Brain microvascular endothelial cell (primary cell): ENCODE measurements around the gene CUEDC2.

Experiments
- DNase-seq: peaks from one replicate; pipeline ENCODE4 v3.0.0-alpha.2; 2020
- H3K27ac ChIP-seq: fragments of 250-450 bp; sonication (Bioruptor Pico); 2 replicates; pipeline ENCODE4 v1.5.1; 2020; ENCODE audit warnings: mild to moderate bottlenecking, moderate library complexity
- H3K27me3 ChIP-seq: fragments of 250-450 bp; sonication (Bioruptor Pico); replicated peaks from 2 replicates; pipeline ENCODE4 v1.5.1; 2020; ENCODE audit warnings: mild to moderate bottlenecking
- H3K36me3 ChIP-seq: fragments of 250-450 bp; sonication (Bioruptor Pico); replicated peaks from 2 replicates; pipeline ENCODE4 v1.5.1; 2020; ENCODE audit warnings: mild to moderate bottlenecking
- H3K4me3 ChIP-seq: 2 replicates; pipeline ENCODE4 v1.5.1; 2011; ENCODE audit warnings: low read depth, mild to moderate bottlenecking, control low read depth, low read length, moderate library complexity
- CTCF ChIP-seq: IDR thresholded peaks from 2 replicates; pipeline ENCODE4 v1.5.1; 2011; ENCODE audit warnings: low read depth, mild to moderate bottlenecking, moderate library complexity, low read length, control low read depth, inconsistent platforms; ENCODE audit errors: missing control alignments
- in situ Hi-C: cut with HindIII; loops from 2 replicates; pipeline ENCODE4 v1.10.0; 2017; ENCODE audit warnings: low sequenced_read_pairs, low pct_ligation_motif_present

CUEDC2 gene

GRCh38 chr10:102473445-102474331 is 41.3 kb upstream of the CUEDC2 start:
- in situ Hi-C loops, result no loop called here
- TF ChIP-seq CTCF, result no peak
- DNase-seq, result no peak

GRCh38 chr10:102470579-102471546 is 38.5 kb upstream of the CUEDC2 start:
- no peak for TF ChIP-seq CTCF
- no peak overlapping the region for H3K4me3 ChIP-seq
- in situ Hi-C loops, result no loop called here
- H3K27ac ChIP-seq, result no peak overlapping the region
- no peaks in the 10 kb centered on the region for H3K27me3 ChIP-seq
- no peaks in the 10 kb centered on the region for H3K36me3 ChIP-seq
- no peak for DNase-seq

More at GRCh38 chr10:102473445-102474331, 41.3 kb upstream of the CUEDC2 start:
- Histone ChIP-seq H3K27me3 (no peaks in the 10 kb centered on the region), H3K36me3 (peaks cover 1% of the 10 kb centered on the region), H3K27ac (no peak overlapping the region), H3K4me3 (no peak overlapping the region)

GRCh38 chr10:102468683-102469082 is 36.3 kb upstream of the CUEDC2 start:
- H3K4me3 ChIP-seq, result no peak overlapping the region
- no peak for TF ChIP-seq CTCF
- in situ Hi-C loops, result no loop called here
- no peak overlapping the region for H3K27ac ChIP-seq
- no peaks in the 10 kb centered on the region for H3K27me3 ChIP-seq
- H3K36me3 ChIP-seq, result no peaks in the 10 kb centered on the region
- no peak for DNase-seq

GRCh38 chr10:102467971-102468438 is 35.6 kb upstream of the CUEDC2 start:
- TF ChIP-seq CTCF, result no peak
- in situ Hi-C loops, result no loop called here
- no peak for DNase-seq
- Histone ChIP-seq H3K27ac (no peak overlapping the region), H3K27me3 (no peaks in the 10 kb centered on the region), H3K4me3 (no peak overlapping the region), H3K36me3 (no peaks in the 10 kb centered on the region)

- Histone ChIP-seq H3K27me3 (no peaks in the 10 kb centered on the region), H3K36me3 (no peaks in the 10 kb centered on the region), H3K4me3 (no peak overlapping the region), H3K27ac (no peak overlapping the region)
- DNase-seq, result no peak
- TF ChIP-seq CTCF, result no peak
- in situ Hi-C loops, result no loop called here
Measured at GRCh38 chr10:102467318-102467717, 34.9 kb upstream of the CUEDC2 start.
